Left colon (tissue), 2 donors: ENCODE results near the gene NUP93. TPM values are rescaled to one million over a fixed set of nuclear protein-coding genes. Genes with fewer than 3 reads are reported as not detected.

Experiments
- ATAC-seq: fragments of 200-7000 bp; cut with Tn5 transposase; one replicate; pipeline ENCODE4 v1.9.1; 2020; ENCODE audit warnings: mild to moderate bottlenecking, moderate library complexity
- DNase-seq, 2 donors: peaks; one replicate each; pipeline ENCODE4 v3.0.0-alpha.2; 2020
- intact Hi-C, 2 donors: fragments of 100-400 bp; cut with DNase I in 1 of 2; cut with micrococcal nuclease in 1 of 2; formaldehyde crosslinking; loops; one replicate each; pipeline versions ENCODE4 v1.11.2 to v1.14.0; 2022; cut with DNase I, micrococcal nuclease
- total RNA-seq, 2 donors: library from RNA; stranded (reverse); fragmentation: NEBNext Ultra II Directional; extraction: Animal tissue kit (Norgen Biotek cat#: 25700); gene quantifications; one replicate each; pipeline ENCODE4 v1.2.1, GENCODE V29; 2021
- donor health status: DM: no; HTN: no; CAD: no.
- donor health status: DM: yes; HTN: yes; CAD: no.

NUP93 gene
- total RNA-seq, 2 donors from 2014 or later, result 34.1 to 52.7 TPM

GRCh38 chr16:56832768-56833167 lies 102.8 kb downstream of the NUP93 start:
- ATAC-seq, result no peak
- intact Hi-C loops, result no loop called here
- no peak for DNase-seq

- intact Hi-C loops, result no loop called here
- no peak for DNase-seq
Measured at GRCh38 chr16:56833243-56833970, 103.5 kb downstream of the NUP93 start.

GRCh38 chr16:56835320-56835719 lies 105.4 kb downstream of the NUP93 start:
- intact Hi-C loops, result no loop called here
- ATAC-seq (no peak), DNase-seq (no peak)

More at GRCh38 chr16:56833243-56833970, 103.5 kb downstream of the NUP93 start:
- no peak for ATAC-seq

DNA sequence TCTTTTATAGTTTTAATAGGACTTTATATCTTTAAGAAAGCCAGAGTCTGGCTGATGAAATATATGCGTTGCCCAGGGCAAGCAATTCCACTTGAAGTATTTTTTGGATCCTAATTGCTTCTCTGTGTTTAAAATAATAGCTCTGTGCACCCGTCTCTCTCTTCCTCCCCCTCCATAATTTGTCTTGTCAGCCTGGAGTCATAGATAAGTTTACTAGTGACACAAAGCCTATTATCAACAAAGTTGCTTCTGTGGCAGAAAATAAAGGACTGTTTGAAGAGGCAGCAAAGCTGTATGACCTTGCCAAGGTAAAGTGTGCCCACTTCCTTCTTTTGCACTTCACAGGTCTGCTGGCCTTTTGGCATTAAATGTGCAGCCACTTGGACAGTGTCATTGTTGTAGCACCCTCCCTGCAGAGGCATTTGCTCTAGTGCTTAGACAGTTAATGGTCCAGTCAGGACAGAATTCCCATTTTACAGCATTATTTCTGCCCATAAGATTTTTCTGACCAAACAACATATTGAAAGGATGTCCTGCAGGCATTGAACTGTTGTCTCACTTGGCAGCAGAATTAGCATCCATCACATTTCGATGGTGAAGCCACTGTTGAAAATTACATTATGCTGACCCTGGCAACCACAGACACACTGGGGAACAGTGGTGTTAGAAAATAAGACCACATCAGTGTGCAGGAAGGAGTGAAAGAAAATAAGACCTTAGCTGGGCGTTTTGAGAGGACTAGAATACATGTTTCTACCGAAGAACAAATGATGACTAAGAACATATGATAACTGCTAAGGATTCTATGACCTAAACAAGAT lies 106.7 kb downstream of the NUP93 start:
- intact Hi-C loops, result no loop called here
- no peak for DNase-seq
- ATAC-seq, result no peak

DNA sequence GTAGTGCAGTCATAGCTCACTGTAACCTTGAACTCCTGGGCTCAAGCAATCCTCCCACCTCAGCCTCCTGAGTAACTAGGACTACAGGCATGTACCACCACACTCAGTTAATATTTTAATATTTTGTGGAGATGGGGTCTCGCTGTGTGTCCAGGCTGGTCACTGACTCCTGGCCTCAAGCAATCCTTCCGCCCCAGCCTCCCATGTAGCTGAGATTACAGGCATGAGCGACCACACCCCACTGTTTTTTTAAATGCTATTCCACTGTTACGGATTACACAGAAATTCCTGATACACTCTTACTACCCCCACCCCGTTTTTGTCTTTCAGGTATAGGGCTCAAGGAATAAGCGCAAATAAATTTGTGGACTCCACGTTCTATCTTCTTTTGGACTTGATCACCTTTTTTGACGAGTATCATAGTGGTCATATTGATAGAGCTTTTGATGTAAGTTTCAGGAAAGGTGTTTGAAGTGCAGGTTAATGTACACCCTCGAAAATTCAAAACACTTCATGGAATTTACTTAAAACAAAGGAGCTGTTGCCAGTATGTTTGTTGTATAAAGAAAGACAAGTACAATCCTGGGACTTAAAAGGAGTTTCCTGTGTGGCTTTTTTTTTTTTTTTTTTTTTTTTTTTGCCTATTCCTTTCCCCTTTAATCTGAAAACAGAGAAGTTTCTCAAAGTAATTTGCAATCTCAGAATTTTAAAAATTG lies 108.9 kb downstream of the NUP93 start:
- intact Hi-C loops, result no loop called here
- DNase-seq (no peak), ATAC-seq (no peak)

DNA sequence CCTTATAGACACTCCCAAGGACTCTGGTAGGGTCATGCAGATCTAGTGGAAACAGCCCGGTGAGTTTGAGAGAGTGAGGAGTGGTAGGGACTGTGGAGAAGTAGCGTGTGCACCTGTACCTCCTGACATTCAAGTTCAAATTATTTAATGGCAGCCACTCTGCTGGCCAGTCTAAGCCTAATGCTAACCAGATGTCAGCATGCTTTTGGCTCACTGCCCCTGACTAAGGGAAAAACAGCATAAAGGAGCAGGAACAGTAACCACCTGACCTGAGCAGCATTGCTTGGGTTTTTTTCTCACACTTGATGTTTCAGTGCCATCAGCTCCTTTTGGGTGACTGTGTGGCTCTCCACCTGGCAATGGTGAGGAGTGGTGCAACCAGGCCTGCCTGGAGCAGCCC lies 111.3 kb downstream of the NUP93 start:
- intact Hi-C loops, result no loop called here
- no peak for DNase-seq
- no peak for ATAC-seq

GRCh38 chr16:56841659-56842058 lies 111.7 kb downstream of the NUP93 start:
- DNase-seq (no peak), ATAC-seq (no peak)
- intact Hi-C loops, result no loop called here

DNA sequence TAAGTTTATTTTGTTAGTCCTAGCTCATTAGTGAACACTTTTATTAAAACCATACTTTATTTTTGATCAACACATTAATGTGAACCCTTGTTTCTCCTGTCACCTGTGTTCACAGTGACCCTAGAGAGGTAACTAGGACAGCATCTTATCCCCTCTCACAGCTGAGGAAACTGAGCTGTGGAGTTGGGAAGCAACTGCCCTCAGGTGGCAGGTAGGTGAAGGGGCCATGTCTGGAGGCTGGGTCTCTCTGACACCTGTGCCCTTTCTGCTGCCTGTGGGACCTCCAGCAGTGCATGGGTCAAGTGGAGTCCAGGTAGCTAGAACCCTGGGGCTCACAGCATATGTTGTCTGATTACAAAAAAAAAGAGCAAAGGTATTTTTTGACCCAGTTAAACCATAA lies 112.2 kb downstream of the NUP93 start:
- ATAC-seq (no peak), DNase-seq (no peak)
- intact Hi-C loops, result no loop called here

DNA sequence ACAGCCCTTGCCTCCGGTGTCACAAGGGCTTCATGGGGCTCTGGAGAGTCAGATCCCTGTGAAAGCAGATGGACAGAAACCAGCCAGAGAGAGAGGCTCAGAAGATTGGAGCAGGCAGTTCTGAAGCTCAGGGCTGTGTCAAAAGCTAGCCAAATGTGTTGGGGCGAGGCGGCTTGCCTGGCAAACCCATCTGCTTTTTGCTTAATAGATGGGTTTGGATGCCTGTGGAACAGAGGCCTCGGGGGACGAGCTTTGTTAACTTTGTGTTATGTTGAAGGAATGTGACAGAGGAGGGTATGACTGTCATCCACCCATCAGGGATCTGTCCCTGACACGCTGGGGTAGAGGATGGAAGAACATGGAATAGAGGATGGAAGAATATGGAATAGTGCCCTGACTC lies 114.1 kb downstream of the NUP93 start:
- intact Hi-C loops, result no loop called here
- ATAC-seq, result no peak
- no peak for DNase-seq

- intact Hi-C loops, result no loop called here
- ATAC-seq, result no peak
- no peak for DNase-seq
Measured at GRCh38 chr16:56847173-56847910, 117.4 kb downstream of the NUP93 start.

DNA sequence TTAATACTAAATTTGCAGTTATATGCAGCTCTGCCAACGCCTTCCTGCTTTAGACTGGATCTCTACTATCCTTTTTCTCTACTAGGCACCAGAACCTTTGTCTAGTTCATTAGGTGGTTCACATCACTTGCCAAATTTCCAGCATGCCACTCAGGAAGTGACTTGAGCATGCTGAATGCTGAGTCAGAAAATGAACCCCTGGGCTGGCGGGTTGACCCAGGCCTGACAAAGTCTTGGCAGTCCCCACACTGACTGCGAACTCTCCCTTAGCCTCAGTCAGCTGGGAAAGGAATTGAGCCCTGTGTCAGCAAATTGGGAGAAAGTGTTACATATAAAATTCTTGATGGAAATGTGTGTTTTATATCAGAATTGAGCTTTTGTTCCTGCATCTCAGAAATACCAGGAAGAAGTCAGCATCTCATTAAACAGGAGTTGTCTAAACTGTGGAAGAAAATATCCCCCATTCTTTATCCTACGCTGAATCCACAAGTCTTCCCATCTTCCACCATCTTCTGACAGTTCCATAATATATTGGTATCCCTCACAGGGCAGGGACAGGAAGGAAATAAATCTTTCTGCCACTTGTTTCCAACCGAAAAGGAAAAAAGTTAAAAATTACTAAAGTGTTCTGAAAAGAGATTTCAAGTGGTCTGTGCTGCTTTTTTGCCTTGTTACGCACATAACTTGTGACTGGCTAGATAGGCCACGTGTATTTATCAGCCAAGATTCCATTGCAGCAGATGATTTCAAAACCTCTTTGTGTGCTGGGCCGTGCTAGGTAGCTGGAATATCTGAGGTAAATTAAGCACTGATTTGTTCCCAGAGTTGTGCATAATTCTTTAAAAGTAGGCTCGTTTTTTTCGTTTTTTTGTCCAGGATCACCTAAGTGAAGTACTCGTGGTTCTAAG lies 118.4 kb downstream of the NUP93 start:
- ATAC-seq (no peak), DNase-seq (no peak)
- intact Hi-C loops, result no loop called here

- intact Hi-C loops, result no loop called here
- ATAC-seq (no peak), DNase-seq (no peak)
Measured at GRCh38 chr16:56848955-56849689, 119.2 kb downstream of the NUP93 start.

- DNase-seq (no peak), ATAC-seq (no peak)
- intact Hi-C loops, result no loop called here
Measured at GRCh38 chr16:56849690-56850680, 120.1 kb downstream of the NUP93 start.

GRCh38 chr16:56851671-56852400 lies 121.9 kb downstream of the NUP93 start:
- intact Hi-C loops, result no loop called here
- no peak for ATAC-seq
- no peak for DNase-seq

DNA sequence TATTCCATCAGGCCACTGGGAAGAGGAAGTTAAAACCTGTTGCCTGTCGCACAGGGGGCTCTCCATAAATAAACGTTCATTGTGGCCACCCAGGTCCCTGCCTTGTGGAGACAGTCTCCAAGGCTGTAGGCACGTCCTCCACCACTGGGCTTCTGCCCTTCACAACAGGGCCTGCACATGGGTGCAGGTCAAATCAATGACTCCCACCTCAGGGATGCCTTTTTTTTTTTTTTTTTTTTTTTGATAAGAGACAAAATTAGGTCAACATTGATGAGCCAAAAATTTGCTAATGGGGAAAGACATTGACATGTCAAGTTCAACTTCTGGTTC lies 122.4 kb downstream of the NUP93 start:
- ATAC-seq, result no peak
- no peak for DNase-seq

DNA sequence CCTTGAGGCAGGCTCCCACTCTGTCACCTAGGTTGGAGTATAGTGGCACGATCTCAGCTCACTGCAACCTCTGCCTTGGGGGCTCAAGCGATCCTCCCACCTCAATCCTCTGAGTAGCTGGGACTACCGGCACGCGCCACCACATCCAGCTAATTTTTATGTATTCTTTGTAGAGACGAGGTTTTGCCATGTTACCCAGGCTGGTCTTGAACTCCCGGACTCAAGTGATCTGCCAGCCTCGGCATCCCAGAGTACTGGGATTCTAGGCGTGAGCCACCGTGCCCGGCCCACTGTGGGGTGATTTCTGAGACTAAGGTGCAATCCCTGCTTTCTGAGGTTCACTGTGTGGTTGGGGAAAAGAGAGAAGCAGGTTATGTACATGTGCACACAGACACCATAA lies 123.0 kb downstream of the NUP93 start:
- ATAC-seq, result no peak
- intact Hi-C loops, result no loop called here
- DNase-seq, result no peak

More for the DNA sequence above, 122.4 kb downstream of the NUP93 start:
- intact Hi-C loops, result no loop called here
